Spinal cord (tissue), 10 donors: ENCODE results near the gene PIEZO2. TPM values are rescaled to one million over a fixed set of nuclear protein-coding genes. Genes with fewer than 3 reads are reported as not detected.
"Not testable (repeated sequence)": the region's sequence is repeated elsewhere in the genome, so short reads cannot be mapped to it uniquely, and the experiment has no call there.

Source experiments
- DNase-seq, 6 donors: peaks; one replicate each; pipeline versions ENCODE4 v3.0.0 to v3.0.0-alpha.2; 2013 to 2015; ENCODE audit warnings: low spot score in 6 of 6, low read depth in 4 of 6
- H3K27ac ChIP-seq: one replicate; pipeline ENCODE4 v1.5.1; 2013; ENCODE audit warnings: low read depth, low read length, control low read depth
- H3K27me3 ChIP-seq: one replicate; pipeline ENCODE4 v1.6.1; 2013; ENCODE audit warnings: low read length; ENCODE audit not compliant: control insufficient read depth, insufficient read depth
- H3K36me3 ChIP-seq: one replicate; pipeline ENCODE4 v1.6.1; 2013; ENCODE audit warnings: low read length; ENCODE audit not compliant: control insufficient read depth, insufficient read depth
- H3K4me1 ChIP-seq: one replicate; pipeline ENCODE4 v1.6.1; 2013; ENCODE audit warnings: low read length; ENCODE audit not compliant: control insufficient read depth, insufficient read depth
- H3K4me3 ChIP-seq: one replicate; pipeline ENCODE4 v1.5.1; 2013; ENCODE audit warnings: low read depth, low read length, control low read depth
- H3K9me3 ChIP-seq: one replicate; pipeline ENCODE4 v1.6.1; 2013; ENCODE audit warnings: low read length; ENCODE audit not compliant: control insufficient read depth, insufficient read depth
- WGBS: methylation state at CpG from one replicate; pipeline ENCODE4 v1.1.5; 2013; ENCODE audit warnings: missing lambda C conversion rate; ENCODE audit not compliant: insufficient coverage; 5-methylcytosine and 5-hydroxymethylcytosine counted together
- polyA plus RNA-seq, 2 donors: library from polyadenylated mRNA; unstranded; fragments of 120-200 nt; gene quantifications; one replicate each; pipeline ENCODE4 v1.2.1, GENCODE V29; 2013; ENCODE audit not compliant: insufficient read length in 2 of 2
- small RNA-seq: library from RNA; depleted of rRNA; stranded (forward); fragments of <200 nt; gene quantifications from one replicate; pipeline ENCODE3, GENCODE V24; 2014; ENCODE audit warnings: low replicate concordance
- total RNA-seq, 2 donors: library from RNA; depleted of rRNA in 1 of 2; stranded (reverse); fragments of 120-200 nt in 1 of 2; fragments of >200 nt in 1 of 2; gene quantifications; one replicate each; pipeline versions ENCODE4 v1.2.3 to v1.2.4, GENCODE V29; 2013 to 2014
- donor health status: healthy.

Gene PIEZO2
- total and polyA plus RNA-seq, 4 donors = 14.0 to 110 (median 22.4) TPM

DNA sequence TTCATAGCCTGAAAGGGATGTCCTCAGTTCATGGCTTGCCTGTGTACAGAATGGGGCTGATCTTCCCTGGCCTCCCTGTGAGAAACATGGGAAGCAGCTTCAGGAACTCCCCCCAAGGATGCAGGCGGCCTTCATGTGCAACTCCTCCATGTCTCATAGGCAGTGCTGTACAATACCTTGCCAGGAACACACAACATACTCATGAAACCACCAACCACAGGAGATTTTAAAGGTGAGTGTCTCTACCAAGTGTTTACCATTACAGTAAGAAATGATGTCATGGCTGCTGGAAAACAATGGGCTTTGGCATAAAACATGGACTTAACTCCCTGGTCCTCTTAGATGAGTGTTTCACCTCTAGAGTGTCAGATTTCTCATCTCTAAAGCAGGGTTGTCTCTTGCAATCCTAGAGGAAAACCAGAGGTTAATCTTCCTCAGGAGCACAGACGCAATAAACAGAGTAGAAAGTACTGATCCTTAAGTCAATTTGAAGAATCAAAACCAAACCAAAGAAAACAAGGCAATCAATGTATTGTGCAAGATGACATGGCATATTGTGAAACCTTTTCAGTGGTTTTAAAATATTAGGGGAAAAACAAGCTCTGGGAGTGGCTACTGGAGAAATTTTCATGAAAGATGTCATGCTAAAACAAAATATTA lies 528.6 kb downstream of the PIEZO2 start:
- H3K36me3 ChIP-seq, H3K27me3 ChIP-seq, H3K9me3 ChIP-seq, H3K27ac ChIP-seq, H3K4me1 ChIP-seq, DNase-seq, H3K4me3 ChIP-seq: not testable (repeated sequence)
- 100% methylated on average over 1 of the region's 2 CpGs for WGBS

Small RNA genes within 50 kb of the gene (small RNA-seq; reads per million reads assigned to genes)
- not detected for gene AP001180.3
- gene AP001180.5 = not detected
- gene MIR6788 = not detected
